ENCODE data around the gene PGM2L1. TPM values are rescaled to one million over a fixed set of nuclear protein-coding genes. Genes with fewer than 3 reads are reported as not detected.

Gene PGM2L1
- total RNA-seq, 1 donor from 2014 or later: 18.6 TPM

- H3K9me3 Mint-ChIP-seq: no peaks in the 10 kb centered on the region
- peaks cover 39% of the 10 kb centered on the region for H3K4me1 Mint-ChIP-seq
- no peaks in the 10 kb centered on the region for H3K27me3 Mint-ChIP-seq (ENCODE audit: low read depth)
- no peak for TF ChIP-seq CTCF (IDR thresholded peaks at IDR 0.05; ENCODE audit: unreplicated experiment)
- no peak for DNase-seq (ENCODE audit: low spot score in 2 of 2, unreplicated experiment in 2 of 2)
- H3K36me3 Mint-ChIP-seq: no peaks in the 10 kb centered on the region
- no peak overlapping the region for H3K27ac Mint-ChIP-seq
- no peak overlapping the region for H3K4me3 Mint-ChIP-seq
Observed at GRCh38 chr11:74412733-74413359, 14.6 kb upstream of the PGM2L1 start.

- Mint-ChIP-seq H3K4me1 (peaks cover 36% of the 10 kb centered on the region), H3K36me3 (no peaks in the 10 kb centered on the region), H3K9me3 (no peaks in the 10 kb centered on the region), H3K27ac (no peak overlapping the region), H3K4me3 (no peak overlapping the region), H3K27me3 (ENCODE audit: low read depth) (peaks cover under 1% of the 10 kb centered on the region)
- no peak for DNase-seq (ENCODE audit: low spot score in 2 of 2, unreplicated experiment in 2 of 2)
- no peak for TF ChIP-seq CTCF (IDR thresholded peaks at IDR 0.05; ENCODE audit: unreplicated experiment)
Observed at GRCh38 chr11:74412321-74412720, 14.1 kb upstream of the PGM2L1 start.

- Mint-ChIP-seq H3K9me3 (no peaks in the 10 kb centered on the region), H3K4me1 (peaks cover 18% of the 10 kb centered on the region), H3K27ac (no peak overlapping the region), H3K27me3 (ENCODE audit: low read depth) (peaks cover 6% of the 10 kb centered on the region), H3K36me3 (no peaks in the 10 kb centered on the region), H3K4me3 (no peak overlapping the region)
- no peak for DNase-seq (ENCODE audit: low spot score in 2 of 2, unreplicated experiment in 2 of 2)
- no peak for TF ChIP-seq CTCF (IDR thresholded peaks at IDR 0.05; ENCODE audit: unreplicated experiment)
Observed at GRCh38 chr11:74409633-74410032, 11.4 kb upstream of the PGM2L1 start.

- Mint-ChIP-seq H3K9me3 (no peaks in the 10 kb centered on the region), H3K27me3 (ENCODE audit: low read depth) (peaks cover 6% of the 10 kb centered on the region)
Observed at GRCh38 chr11:74403607-74404321, 5.5 kb upstream of the PGM2L1 start.

GRCh38 chr11:74400606-74401005, 2.4 kb upstream of the PGM2L1 start:
- Mint-ChIP-seq H3K4me1 (peaks cover 23% of the 10 kb centered on the region), H3K27ac (no peak overlapping the region), H3K9me3 (no peaks in the 10 kb centered on the region), H3K27me3 (ENCODE audit: low read depth) (no peaks in the 10 kb centered on the region), H3K4me3 (no peak overlapping the region), H3K36me3 (no peaks in the 10 kb centered on the region)
- no peak for DNase-seq (ENCODE audit: low spot score in 2 of 2, unreplicated experiment in 2 of 2)
- TF ChIP-seq CTCF (IDR thresholded peaks at IDR 0.05; ENCODE audit: unreplicated experiment): no peak

More at GRCh38 chr11:74403607-74404321, 5.5 kb upstream of the PGM2L1 start:
- H3K4me1 Mint-ChIP-seq: peaks cover 17% of the 10 kb centered on the region
- no peak overlapping the region for H3K4me3 Mint-ChIP-seq
- H3K27ac Mint-ChIP-seq: peak overlapping the region; percentile 67
- H3K36me3 Mint-ChIP-seq: no peaks in the 10 kb centered on the region
- no peak for DNase-seq (ENCODE audit: low spot score in 2 of 2, unreplicated experiment in 2 of 2)
- no peak for TF ChIP-seq CTCF (IDR thresholded peaks at IDR 0.05; ENCODE audit: unreplicated experiment)
